ENCODE results near the gene RCVRN. TPM values are rescaled to one million over a fixed set of nuclear protein-coding genes. Genes with fewer than 3 reads are reported as not detected.

The RCVRN gene
- total RNA-seq, result not detected

DNA sequence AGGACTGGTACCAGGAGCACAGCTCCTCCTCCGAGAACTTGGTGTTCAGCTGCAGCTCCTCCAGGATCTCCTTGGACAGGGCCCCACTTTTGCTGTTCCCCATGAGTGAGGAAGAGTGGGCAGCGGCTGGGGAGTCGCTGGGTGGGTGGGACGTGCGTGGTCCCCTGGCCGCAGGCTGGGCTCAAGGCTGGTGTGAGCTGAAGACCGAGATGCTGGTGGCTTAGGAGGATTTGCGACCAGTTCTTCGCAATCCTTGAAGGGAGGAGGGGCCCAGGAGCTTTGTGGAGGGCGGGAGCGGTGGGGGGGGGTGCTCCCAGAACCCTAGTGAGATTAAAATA, at the start of gene RCVRN:
RCVRN (minus strand) TSS at position 194 of the 338 bp plus-strand sequence; CDS start at position 103, 91 bp downstream.
- Mint-ChIP-seq H3K4me3 (no peak within 1 kb of the TSS), H3K36me3 (ENCODE audit: insufficient read depth) (no peaks in the 10 kb centered on the region), H3K4me1 (ENCODE audit: low read depth) (no peaks in the 10 kb centered on the region), H3K27me3 (ENCODE audit: low read depth) (peaks cover 6% of the 10 kb centered on the region), H3K9me3 (no peaks in the 10 kb centered on the region)
- DNase-seq, result no peak
- no peak for ATAC-seq

DNA sequence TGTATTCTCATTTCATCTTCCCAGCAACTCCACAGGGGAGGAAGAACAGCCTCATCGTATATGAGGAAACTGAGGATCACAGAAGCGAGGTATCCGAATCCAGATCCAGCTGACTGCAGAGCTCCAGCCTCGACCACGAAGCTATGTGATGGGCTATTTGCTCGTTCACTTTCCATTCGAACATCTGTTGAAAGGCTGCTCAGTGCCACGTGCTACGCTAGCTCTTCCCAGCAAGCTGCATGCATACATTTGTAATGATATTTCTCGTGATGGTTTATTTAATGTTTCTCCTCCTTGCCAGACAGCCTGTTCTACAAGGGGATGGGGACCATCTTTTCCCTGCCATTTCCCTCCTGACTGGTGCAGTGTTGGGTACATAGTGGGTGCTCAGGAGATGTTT, 48.4 kb upstream of the RCVRN start:
- Mint-ChIP-seq H3K4me1 (ENCODE audit: low read depth) (no peaks in the 10 kb centered on the region), H3K27me3 (ENCODE audit: low read depth) (no peaks in the 10 kb centered on the region), H3K9me3 (no peaks in the 10 kb centered on the region), H3K36me3 (ENCODE audit: insufficient read depth) (no peaks in the 10 kb centered on the region), H3K4me3 (no peak overlapping the region)
- ATAC-seq (no peak), DNase-seq (no peak)

DNA sequence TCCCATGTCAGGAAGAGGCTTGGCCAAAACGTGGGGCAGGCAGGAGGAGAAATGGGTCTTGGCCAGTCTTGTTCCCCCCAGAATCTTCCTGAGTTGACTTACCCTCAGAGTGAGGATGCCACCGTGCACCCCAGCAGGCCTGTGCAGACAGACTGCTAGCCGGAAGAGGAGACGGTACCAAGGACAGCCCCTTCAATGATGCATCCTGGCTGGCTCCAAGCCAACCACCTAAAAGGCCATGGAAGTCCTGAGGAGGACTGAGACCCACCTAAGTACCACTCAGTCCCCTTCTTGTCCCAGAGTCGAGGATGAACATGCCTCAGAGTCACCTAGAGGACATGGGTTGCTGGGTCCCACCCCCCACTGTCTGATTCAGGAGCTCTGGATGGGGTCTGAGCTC, 46.7 kb upstream of the RCVRN start:
- ATAC-seq (no peak), DNase-seq (no peak)
- Mint-ChIP-seq H3K36me3 (ENCODE audit: insufficient read depth) (no peaks in the 10 kb centered on the region), H3K4me1 (ENCODE audit: low read depth) (no peaks in the 10 kb centered on the region), H3K4me3 (no peak overlapping the region), H3K27me3 (ENCODE audit: low read depth) (no peaks in the 10 kb centered on the region), H3K9me3 (no peaks in the 10 kb centered on the region)

DNA sequence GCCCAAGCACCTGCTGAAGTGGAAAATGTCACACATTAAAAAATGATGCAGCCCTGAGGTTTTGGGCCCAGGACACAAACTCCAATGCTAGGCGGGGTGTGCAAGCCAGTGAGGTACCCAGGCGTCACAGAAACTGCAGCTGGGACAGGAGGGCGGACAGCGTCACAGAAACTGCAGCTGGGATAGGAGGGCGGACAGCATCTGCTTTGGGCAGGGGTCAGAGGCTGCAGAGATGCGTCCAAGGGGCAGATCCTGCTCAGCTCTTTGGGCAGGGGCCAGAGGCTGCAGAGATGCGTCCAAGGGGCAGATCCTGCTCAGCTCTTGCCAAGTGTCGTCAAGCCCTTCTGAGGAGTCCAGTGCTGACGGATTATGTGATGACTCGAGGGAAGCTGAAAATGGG, 43.9 kb upstream of the RCVRN start:
- H3K4me3 Mint-ChIP-seq, result no peak overlapping the region
- no peak for ATAC-seq
- no peaks in the 10 kb centered on the region for H3K36me3 Mint-ChIP-seq (ENCODE audit: insufficient read depth)

DNA sequence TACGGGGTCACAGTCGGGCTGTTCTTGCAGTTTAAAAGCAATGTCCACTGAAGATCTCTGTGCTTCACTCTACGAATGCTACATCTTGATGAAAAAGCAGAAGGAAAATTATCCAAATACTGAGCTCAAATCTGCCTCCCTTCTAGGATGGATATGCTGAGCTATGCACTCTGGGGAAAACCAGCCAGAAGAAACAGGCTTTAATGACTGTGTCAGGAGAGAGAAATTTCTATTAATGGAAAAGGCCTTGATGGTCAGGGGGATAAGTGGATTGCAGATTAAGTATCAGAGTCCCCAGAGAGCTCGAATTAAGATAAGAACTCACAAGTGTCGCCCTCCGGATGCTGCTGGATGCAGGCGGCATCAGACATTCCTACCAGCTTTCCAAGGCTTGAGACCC, 39.6 kb upstream of the RCVRN start:
- H3K9me3 Mint-ChIP-seq, result no peaks in the 10 kb centered on the region
- no peaks in the 10 kb centered on the region for H3K4me1 Mint-ChIP-seq (ENCODE audit: low read depth)
- peaks cover 2% of the 10 kb centered on the region for H3K36me3 Mint-ChIP-seq (ENCODE audit: insufficient read depth)
- no peaks in the 10 kb centered on the region for H3K27me3 Mint-ChIP-seq (ENCODE audit: low read depth)
- DNase-seq (no peak), ATAC-seq (no peak)
- H3K4me3 Mint-ChIP-seq, result no peak overlapping the region

More for the DNA sequence above, 43.9 kb upstream of the RCVRN start:
- H3K4me1 Mint-ChIP-seq (ENCODE audit: low read depth), result no peaks in the 10 kb centered on the region
- H3K27me3 Mint-ChIP-seq (ENCODE audit: low read depth), result no peaks in the 10 kb centered on the region
- H3K9me3 Mint-ChIP-seq, result no peaks in the 10 kb centered on the region
- DNase-seq, result no peak

DNA sequence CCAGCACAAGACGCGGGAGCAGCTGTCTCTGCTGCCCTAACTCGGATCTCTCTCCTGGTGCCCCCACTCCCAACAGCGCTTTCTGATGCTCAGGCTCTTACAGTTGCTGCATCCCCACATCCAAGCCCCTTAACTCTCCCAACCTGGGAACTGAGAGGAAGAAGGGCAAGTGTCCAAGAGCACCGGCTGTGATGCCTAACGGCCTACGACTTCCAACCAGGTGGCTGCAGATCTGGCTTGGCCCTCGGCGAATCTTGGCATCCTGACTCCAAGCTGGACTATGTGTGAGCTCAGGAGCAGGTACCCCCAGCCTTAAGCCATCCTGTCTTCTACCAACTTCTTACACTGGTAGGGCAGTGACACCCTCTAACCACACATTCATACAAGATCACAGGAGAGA, 38.3 kb upstream of the RCVRN start:
- no peak for ATAC-seq
- Mint-ChIP-seq H3K27me3 (ENCODE audit: low read depth) (no peaks in the 10 kb centered on the region), H3K36me3 (ENCODE audit: insufficient read depth) (peaks cover 2% of the 10 kb centered on the region)

DNA sequence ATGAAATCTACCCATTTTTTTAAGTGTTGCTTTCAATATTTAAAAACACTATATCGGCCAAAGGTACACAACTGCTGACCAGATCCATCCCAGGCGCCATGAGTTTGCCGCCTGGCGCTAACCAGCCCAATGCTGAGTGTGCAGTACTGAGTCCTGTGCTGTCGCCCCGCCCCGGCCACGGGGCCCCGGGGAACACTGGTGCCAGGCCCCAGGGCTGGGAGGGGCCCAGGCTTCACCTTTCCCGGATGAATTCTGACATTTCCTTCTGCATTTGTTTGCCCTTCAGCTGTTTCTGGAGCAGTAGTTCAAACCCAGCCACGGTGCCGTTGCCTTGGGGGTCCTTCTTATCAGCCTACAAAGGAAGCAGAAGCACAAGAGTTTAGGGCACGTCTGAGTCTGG, 37.8 kb upstream of the RCVRN start:
- no peaks in the 10 kb centered on the region for H3K9me3 Mint-ChIP-seq
- no peak overlapping the region for H3K4me3 Mint-ChIP-seq

More for the DNA sequence above, 38.3 kb upstream of the RCVRN start:
- no peaks in the 10 kb centered on the region for H3K4me1 Mint-ChIP-seq (ENCODE audit: low read depth)
- no peaks in the 10 kb centered on the region for H3K9me3 Mint-ChIP-seq
- no peak overlapping the region for H3K4me3 Mint-ChIP-seq
- no peak for DNase-seq

DNA sequence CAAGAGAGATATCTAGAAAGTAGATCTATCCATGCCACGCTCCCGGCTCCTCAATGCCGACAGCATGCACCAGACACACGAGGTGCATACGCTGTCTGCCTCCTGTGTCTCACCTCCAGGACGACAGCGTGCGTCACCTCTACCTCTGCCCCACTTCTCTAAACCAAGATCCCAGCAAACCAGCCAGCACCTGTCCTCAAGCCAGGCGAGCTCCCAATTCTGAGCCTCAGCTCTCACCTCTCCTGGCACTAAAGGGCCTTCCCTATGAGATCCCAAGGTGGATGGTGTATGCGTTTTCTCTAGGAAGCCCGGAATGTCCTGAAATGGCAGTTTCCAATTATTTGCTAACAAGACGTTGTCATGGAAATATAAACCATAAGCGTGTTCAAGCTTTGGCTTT, 36.2 kb upstream of the RCVRN start:
- no peaks in the 10 kb centered on the region for H3K4me1 Mint-ChIP-seq (ENCODE audit: low read depth)
- H3K27me3 Mint-ChIP-seq (ENCODE audit: low read depth), result no peaks in the 10 kb centered on the region
- H3K9me3 Mint-ChIP-seq, result no peaks in the 10 kb centered on the region
- DNase-seq (no peak), ATAC-seq (no peak)
- no peak overlapping the region for H3K4me3 Mint-ChIP-seq
- H3K36me3 Mint-ChIP-seq (ENCODE audit: insufficient read depth), result peaks cover 2% of the 10 kb centered on the region

More for the DNA sequence above, 37.8 kb upstream of the RCVRN start:
- ATAC-seq (no peak), DNase-seq (no peak)
- H3K36me3 Mint-ChIP-seq (ENCODE audit: insufficient read depth), result peaks cover 2% of the 10 kb centered on the region
- no peaks in the 10 kb centered on the region for H3K4me1 Mint-ChIP-seq (ENCODE audit: low read depth)
- H3K27me3 Mint-ChIP-seq (ENCODE audit: low read depth), result no peaks in the 10 kb centered on the region

DNA sequence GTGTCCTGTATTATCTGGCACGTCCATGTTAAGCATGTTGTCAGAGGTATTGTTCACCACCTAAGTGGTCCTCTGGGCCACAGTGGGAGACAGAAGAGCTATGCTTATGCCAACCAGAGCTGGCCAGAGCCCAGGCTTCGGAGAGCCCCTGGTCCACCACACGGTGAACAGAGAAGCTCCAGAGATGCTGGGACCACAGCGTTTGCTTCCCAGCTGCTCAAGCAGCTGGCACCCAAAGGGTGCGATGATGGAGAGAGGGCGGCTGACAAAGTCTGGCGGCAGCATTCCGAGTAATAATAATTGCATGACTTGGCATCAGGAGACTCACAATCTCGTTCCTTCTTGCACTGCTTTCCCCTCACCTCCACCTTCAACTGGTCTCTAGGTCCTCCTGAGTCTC, 35.8 kb upstream of the RCVRN start:
- no peaks in the 10 kb centered on the region for H3K4me1 Mint-ChIP-seq (ENCODE audit: low read depth)
- DNase-seq (no peak), ATAC-seq (no peak)
- peaks cover 2% of the 10 kb centered on the region for H3K36me3 Mint-ChIP-seq (ENCODE audit: insufficient read depth)
- no peaks in the 10 kb centered on the region for H3K27me3 Mint-ChIP-seq (ENCODE audit: low read depth)
- H3K4me3 Mint-ChIP-seq, result no peak overlapping the region
- no peaks in the 10 kb centered on the region for H3K9me3 Mint-ChIP-seq

DNA sequence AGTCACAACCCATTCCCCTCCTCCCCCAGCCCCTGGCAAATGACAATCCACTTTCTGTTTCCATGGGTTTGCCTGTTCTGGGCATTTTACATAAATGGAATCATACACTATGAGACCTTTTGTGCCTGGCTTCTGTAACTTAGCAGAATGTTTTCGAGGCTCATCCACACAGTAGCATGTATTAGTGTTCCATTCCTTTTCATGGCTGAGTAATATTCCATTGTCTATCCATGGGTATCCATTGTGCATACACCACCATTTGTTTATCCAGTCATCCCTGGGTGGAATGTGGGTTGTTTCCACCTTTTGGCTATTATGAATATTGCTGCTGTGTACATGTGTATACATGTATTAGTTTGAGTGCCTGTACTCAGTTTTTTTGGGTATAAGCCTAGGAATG, 33.7 kb upstream of the RCVRN start:
- Mint-ChIP-seq H3K4me1 (ENCODE audit: low read depth) (no peaks in the 10 kb centered on the region), H3K4me3 (no peak overlapping the region), H3K9me3 (no peaks in the 10 kb centered on the region), H3K27me3 (ENCODE audit: low read depth) (no peaks in the 10 kb centered on the region), H3K36me3 (ENCODE audit: insufficient read depth) (peaks cover 2% of the 10 kb centered on the region)
- ATAC-seq (no peak), DNase-seq (no peak)

DNA sequence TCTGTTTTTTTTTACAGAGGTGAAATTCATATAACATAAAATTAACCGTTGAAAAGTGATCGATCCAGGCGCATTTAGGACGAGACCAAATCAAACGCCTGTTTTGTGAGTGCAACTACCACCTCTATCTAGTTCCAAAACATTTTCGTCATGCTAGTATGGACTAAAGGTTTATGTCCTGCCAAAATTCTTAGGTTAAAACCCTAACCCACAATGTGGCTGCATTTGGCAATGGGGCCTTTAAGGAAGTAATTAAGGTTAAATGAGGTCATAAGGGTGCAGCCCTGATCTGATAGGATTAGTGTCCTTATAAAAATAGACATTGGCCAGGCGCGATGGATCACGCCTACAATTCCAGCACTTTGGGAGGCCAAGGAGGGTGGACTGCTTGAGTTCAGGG, 32.8 kb upstream of the RCVRN start:
- Mint-ChIP-seq H3K36me3 (ENCODE audit: insufficient read depth) (peaks cover 2% of the 10 kb centered on the region), H3K9me3 (no peaks in the 10 kb centered on the region), H3K4me3 (no peak overlapping the region), H3K27me3 (ENCODE audit: low read depth) (no peaks in the 10 kb centered on the region), H3K4me1 (ENCODE audit: low read depth) (no peaks in the 10 kb centered on the region)
- no peak for ATAC-seq
- no peak for DNase-seq

DNA sequence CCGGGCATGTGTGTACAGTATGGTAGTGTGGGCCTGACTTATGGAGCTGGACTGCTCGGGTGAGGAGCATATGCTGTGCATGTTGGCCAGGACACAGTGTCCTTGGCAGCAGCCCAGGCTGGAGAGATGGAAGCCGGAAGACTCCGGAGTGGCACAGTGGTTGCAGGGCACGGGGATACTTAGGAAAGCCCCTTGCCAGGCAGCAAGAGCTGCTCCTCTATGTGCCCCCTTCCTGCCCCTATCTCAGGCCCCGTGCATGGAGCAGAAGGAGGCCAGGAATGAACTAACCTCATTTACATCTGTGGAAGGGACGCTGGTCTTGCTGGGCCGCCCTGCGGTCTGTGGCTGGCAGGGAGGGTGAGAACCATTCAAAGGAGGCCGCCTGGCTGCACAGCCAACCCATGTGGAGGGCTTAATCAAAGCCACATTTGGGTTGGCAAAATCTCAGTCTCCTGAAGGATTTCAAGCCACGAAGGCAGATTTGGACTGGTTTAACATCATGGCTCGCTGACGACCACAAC, 32.2 kb upstream of the RCVRN start:
- no peaks in the 10 kb centered on the region for H3K4me1 Mint-ChIP-seq (ENCODE audit: low read depth)
- H3K36me3 Mint-ChIP-seq (ENCODE audit: insufficient read depth), result peaks cover 2% of the 10 kb centered on the region
- DNase-seq (no peak), ATAC-seq (no peak)
- H3K9me3 Mint-ChIP-seq, result no peaks in the 10 kb centered on the region
- no peaks in the 10 kb centered on the region for H3K27me3 Mint-ChIP-seq (ENCODE audit: low read depth)
- H3K4me3 Mint-ChIP-seq, result no peak overlapping the region

DNA sequence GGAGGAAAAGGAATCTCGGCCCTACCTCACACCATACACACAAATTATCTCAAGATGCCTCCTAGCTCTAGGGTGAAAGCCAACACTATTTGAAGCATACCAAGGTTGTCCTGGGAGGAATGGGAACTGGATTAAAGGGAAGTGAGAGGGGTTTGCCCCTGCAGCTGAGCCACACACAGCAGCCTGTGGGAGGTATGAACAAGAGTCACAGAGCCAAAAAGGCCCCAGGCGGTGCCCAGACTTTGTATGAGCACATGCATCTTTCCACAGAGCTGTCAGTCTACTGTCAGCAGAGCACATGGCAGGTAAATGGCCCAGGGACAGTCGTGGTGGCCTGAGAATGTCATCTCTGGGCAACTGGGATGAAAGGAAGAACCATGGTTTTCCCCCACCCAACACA, 31.0 kb upstream of the RCVRN start:
- H3K27me3 Mint-ChIP-seq (ENCODE audit: low read depth), result no peaks in the 10 kb centered on the region
- ATAC-seq, result no peak

DNA sequence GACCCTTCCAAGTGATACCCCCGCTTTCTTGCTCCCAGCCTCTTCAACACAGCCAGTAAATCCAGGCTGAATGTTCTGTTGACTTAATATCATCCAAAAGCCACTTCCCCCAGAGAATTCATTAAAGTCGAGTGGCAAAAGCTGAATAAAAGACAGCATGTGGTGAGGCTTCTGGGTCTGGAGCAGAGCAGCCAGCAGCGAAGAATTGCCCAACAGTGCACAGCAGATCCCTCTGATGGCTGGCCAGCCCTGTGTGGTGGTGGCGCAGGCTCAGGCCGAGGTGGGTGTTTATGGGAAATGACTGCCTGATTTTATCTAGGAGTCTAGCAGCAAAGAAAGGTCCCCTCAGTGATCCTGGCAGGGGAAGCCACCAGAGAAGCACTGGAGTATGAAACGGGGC, 30.3 kb upstream of the RCVRN start:
- peaks cover under 1% of the 10 kb centered on the region for H3K36me3 Mint-ChIP-seq (ENCODE audit: insufficient read depth)
- no peaks in the 10 kb centered on the region for H3K27me3 Mint-ChIP-seq (ENCODE audit: low read depth)
- no peak overlapping the region for H3K4me3 Mint-ChIP-seq
- no peaks in the 10 kb centered on the region for H3K4me1 Mint-ChIP-seq (ENCODE audit: low read depth)
- DNase-seq (no peak), ATAC-seq (no peak)
- H3K9me3 Mint-ChIP-seq, result no peaks in the 10 kb centered on the region

More for the DNA sequence above, 31.0 kb upstream of the RCVRN start:
- H3K9me3 Mint-ChIP-seq, result no peaks in the 10 kb centered on the region
- no peak for DNase-seq
- H3K4me3 Mint-ChIP-seq, result no peak overlapping the region
- H3K4me1 Mint-ChIP-seq (ENCODE audit: low read depth), result no peaks in the 10 kb centered on the region
- H3K36me3 Mint-ChIP-seq (ENCODE audit: insufficient read depth), result peaks cover 2% of the 10 kb centered on the region

DNA sequence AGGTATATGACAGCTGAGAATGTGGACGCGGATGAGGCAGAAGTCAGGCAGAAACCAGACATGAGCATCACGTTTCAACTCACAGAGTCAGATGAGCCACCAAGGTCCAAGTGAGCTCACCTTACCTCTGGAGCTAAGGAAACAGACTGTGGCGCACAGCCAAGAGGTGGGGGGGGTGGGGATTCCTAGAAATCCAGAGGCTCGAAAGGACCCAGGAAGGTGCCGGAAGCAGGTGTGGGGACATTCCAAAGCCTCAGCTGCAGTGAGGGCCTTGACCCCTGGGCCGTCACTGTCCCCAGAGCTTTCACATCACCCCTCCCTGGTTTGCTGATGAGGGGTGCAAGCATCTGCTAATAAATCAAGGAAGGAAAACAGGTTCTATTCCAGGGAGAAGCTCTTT, 29.3 kb upstream of the RCVRN start:
- no peaks in the 10 kb centered on the region for H3K36me3 Mint-ChIP-seq (ENCODE audit: insufficient read depth)

DNA sequence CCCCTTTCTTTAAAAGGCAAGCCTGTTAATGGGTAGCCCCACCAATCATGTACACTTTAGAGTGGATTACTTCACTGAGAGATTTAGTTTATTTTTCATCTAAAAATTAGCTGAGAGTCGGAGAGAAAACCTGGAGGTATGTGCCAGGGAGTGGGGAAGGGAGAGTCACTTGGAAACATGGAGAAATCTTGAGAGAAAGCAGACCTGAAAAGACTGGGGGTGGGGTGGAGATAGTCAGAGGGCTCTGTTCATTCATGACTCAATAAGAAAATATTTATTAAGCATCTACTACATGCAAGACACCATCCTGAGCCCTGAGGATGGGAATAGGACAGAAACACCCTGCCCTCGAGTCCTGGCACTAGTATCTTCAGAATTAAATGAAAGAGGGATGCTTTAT, 27.4 kb upstream of the RCVRN start:
- no peaks in the 10 kb centered on the region for H3K36me3 Mint-ChIP-seq (ENCODE audit: insufficient read depth)
- ATAC-seq, result no peak
- H3K4me3 Mint-ChIP-seq, result no peak overlapping the region
- no peak for DNase-seq
- H3K27me3 Mint-ChIP-seq (ENCODE audit: low read depth), result no peaks in the 10 kb centered on the region
- no peaks in the 10 kb centered on the region for H3K4me1 Mint-ChIP-seq (ENCODE audit: low read depth)
- H3K9me3 Mint-ChIP-seq, result no peaks in the 10 kb centered on the region

More for the DNA sequence above, 29.3 kb upstream of the RCVRN start:
- DNase-seq (no peak), ATAC-seq (no peak)
- Mint-ChIP-seq H3K4me1 (ENCODE audit: low read depth) (no peaks in the 10 kb centered on the region), H3K9me3 (no peaks in the 10 kb centered on the region), H3K27me3 (ENCODE audit: low read depth) (no peaks in the 10 kb centered on the region), H3K4me3 (no peak overlapping the region)

Data from activated T-cell treated with anti-CD3 and anti-CD28 coated beads, Interleukin-2, amount 50 U/mL, for 4 hours (primary cell).